Measurements from ENCODE around the gene SRL.

Gene SRL

GRCh38 chr16:4233431-4233830 is 8.4 kb downstream of the SRL start:
- H3K4me3 ChIP-seq (ENCODE audit: low read depth, low read length) = no peak overlapping the region
- TF ChIP-seq CTCF (IDR thresholded peaks at IDR 0.05; ENCODE audit: low read depth, low read length) = no peak

- no peak overlapping the region for H3K4me3 ChIP-seq (ENCODE audit: low read depth, low read length)
- TF ChIP-seq CTCF (IDR thresholded peaks at IDR 0.05; ENCODE audit: low read depth, low read length) = no peak
Measured at GRCh38 chr16:4232541-4233386, 9.1 kb downstream of the SRL start.

GRCh38 chr16:4231886-4232285 is 10.0 kb downstream of the SRL start:
- no peak for TF ChIP-seq CTCF (IDR thresholded peaks at IDR 0.05; ENCODE audit: low read depth, low read length)
- no peak overlapping the region for H3K4me3 ChIP-seq (ENCODE audit: low read depth, low read length)

- TF ChIP-seq CTCF (IDR thresholded peaks at IDR 0.05; ENCODE audit: low read depth, low read length) = no peak
Measured at GRCh38 chr16:4231367-4231766, 10.5 kb downstream of the SRL start.

GRCh38 chr16:4227040-4227332 is 14.9 kb downstream of the SRL start:
- H3K4me3 ChIP-seq (ENCODE audit: low read depth, low read length) = no peak overlapping the region

More at GRCh38 chr16:4231367-4231766, 10.5 kb downstream of the SRL start:
- no peak overlapping the region for H3K4me3 ChIP-seq (ENCODE audit: low read depth, low read length)

GRCh38 chr16:4226251-4227039 is 15.4 kb downstream of the SRL start:
- H3K4me3 ChIP-seq (ENCODE audit: low read depth, low read length) = no peak overlapping the region
- no peak for TF ChIP-seq CTCF (IDR thresholded peaks at IDR 0.05; ENCODE audit: low read depth, low read length)

More at GRCh38 chr16:4227040-4227332, 14.9 kb downstream of the SRL start:
- no peak for TF ChIP-seq CTCF (IDR thresholded peaks at IDR 0.05; ENCODE audit: low read depth, low read length)

- TF ChIP-seq CTCF (IDR thresholded peaks at IDR 0.05; ENCODE audit: low read depth, low read length) = no peak
- H3K4me3 ChIP-seq (ENCODE audit: low read depth, low read length) = no peak overlapping the region
Measured at GRCh38 chr16:4225075-4225474, 16.8 kb downstream of the SRL start.
